ENCODE measurements around the gene ZNF25. TPM values are rescaled to one million over a fixed set of nuclear protein-coding genes. Genes with fewer than 3 reads are reported as not detected.

Gene ZNF25
- total and polyA plus RNA-seq, 2 of the 4 experiments (the other 2 are of a cell fraction) = 5.1 to 9.5 TPM

DNA sequence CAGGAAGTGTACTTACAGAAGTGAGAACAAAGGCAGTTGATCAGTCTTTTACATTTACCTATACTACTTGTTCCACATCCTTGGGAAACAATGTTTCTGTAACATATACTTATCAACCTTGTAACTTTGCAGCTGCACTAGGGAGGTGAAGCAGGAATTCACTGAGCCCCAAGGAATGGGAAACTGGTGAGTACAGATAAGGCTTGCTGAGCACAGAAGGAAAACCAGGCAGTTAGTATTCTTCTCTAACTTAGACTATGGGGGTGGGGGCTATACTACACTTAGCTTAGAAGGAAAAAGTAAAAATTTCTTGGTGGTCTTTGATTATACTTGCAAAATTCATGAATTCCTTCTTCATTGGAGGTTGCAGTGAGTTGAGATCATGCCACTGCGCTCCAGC is 27.1 kb upstream of the ZNF25 start:
- no peak overlapping the region for H4K8ac ChIP-seq (ENCODE audit: low read depth in 2 of 2, low read length in 2 of 2)
- WGBS, 2 experiments (ENCODE audit: extremely low coverage in 2 of 2, insufficient read length in 1 of 2) = no CpG with 5 or more reads among the region's 1 CpG
- ChIA-PET CTCF (interaction anchor here (0.6 kb wide), 1 partner anchor 80 kb away, joined by 6 read pairs; no protein-coding TSS in a partner anchor), POLR2A (ENCODE audit: unreplicated experiment) (no interaction called here)
- H3K23ac ChIP-seq (ENCODE audit: low read depth, low read length) = no peak overlapping the region
- TF ChIP-seq RCOR1 (IDR thresholded peaks at IDR 0.05; ENCODE audit: insufficient replicate concordance, low read length) = no peak
- no peak for TF ChIP-seq NFE2L2 (IDR thresholded peaks at IDR 0.05; ENCODE audit: low read depth, low read length)
- TF ChIP-seq, protein P1, sequence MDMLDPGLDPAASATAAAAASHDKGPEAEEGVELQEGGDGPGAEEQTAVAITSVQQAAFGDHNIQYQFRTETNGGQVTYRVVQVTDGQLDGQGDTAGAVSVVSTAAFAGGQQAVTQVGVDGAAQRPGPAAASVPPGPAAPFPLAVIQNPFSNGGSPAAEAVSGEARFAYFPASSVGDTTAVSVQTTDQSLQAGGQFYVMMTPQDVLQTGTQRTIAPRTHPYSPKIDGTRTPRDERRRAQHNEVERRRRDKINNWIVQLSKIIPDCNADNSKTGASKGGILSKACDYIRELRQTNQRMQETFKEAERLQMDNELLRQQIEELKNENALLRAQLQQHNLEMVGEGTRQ (IDR thresholded peaks at IDR 0.05; ENCODE audit: low read depth, low read length) = no peak
- no peak for TF ChIP-seq RFX5 (IDR thresholded peaks at IDR 0.05; ENCODE audit: low read depth, low read length)
- no peak for TF ChIP-seq FOS (IDR thresholded peaks at IDR 0.05; ENCODE audit: low read depth, low read length)
- H3K9me1 ChIP-seq (ENCODE audit: insufficient read depth, low read length) = no peaks in the 10 kb centered on the region
- no peak overlapping the region for H3K4ac ChIP-seq (ENCODE audit: low read depth, low read length)
- H3K14ac ChIP-seq (replicated peaks; ENCODE audit: low read depth, low read length) = no peak overlapping the region
- no peaks in the 10 kb centered on the region for H3K36me3 ChIP-seq (ENCODE audit: control insufficient read depth, insufficient read depth, low read length)
- H2BK5ac ChIP-seq (ENCODE audit: low read depth, low read length, poor library complexity, severe bottlenecking) = no peak overlapping the region
- intact Hi-C loops (cut with micrococcal nuclease) (no loop called here), in situ Hi-C loops (cut with MboI; ENCODE audit: low sequenced_read_pairs) (no loop called here), dilution Hi-C loops (cut with HindIII; ENCODE audit: low sequenced_read_pairs, unreplicated experiment) (no loop called here)
- no TSS peak for BruUV-seq (replicated peaks)
- no peak overlapping the region for H3K9ac ChIP-seq (ENCODE audit: low read depth, low read length)
- H3K4me1 ChIP-seq (ENCODE audit: control insufficient read depth, insufficient read depth, low read length) = no peaks in the 10 kb centered on the region
- no peak overlapping the region for H2AK5ac ChIP-seq (ENCODE audit: low read depth, low read length)
- no peaks in the 10 kb centered on the region for H3K9me3 ChIP-seq (ENCODE audit: control insufficient read depth, insufficient read depth, low read length)
- no peak overlapping the region for H2AK9ac ChIP-seq (replicated peaks; ENCODE audit: low read depth, low read length, poor library complexity)
- no peak overlapping the region; the same call in 1 of the 2 replicates for H3K56ac ChIP-seq (ENCODE audit: extremely low read depth, insufficient read depth, low read length)
- no peaks in the 10 kb centered on the region for H3K27me3 ChIP-seq (ENCODE audit: control insufficient read depth, insufficient read depth, low read length)
- no peak overlapping the region for H3K4me2 ChIP-seq (ENCODE audit: low read depth, low read length)
- no peak for ATAC-seq (ENCODE audit: low read depth)
- H2BK120ac ChIP-seq (ENCODE audit: low read depth, low read length) = no peak overlapping the region
- H3K4me3 ChIP-seq (ENCODE audit: insufficient read depth, low read depth, low read length) = no peak overlapping the region
- no peaks in the 10 kb centered on the region for H4K20me1 ChIP-seq (ENCODE audit: insufficient read depth, low read length)
- DNase-seq = no peak
- no peak overlapping the region for H2BK20ac ChIP-seq (ENCODE audit: low read depth, low read length)
- H2BK15ac ChIP-seq (ENCODE audit: low read depth, low read length) = no peak overlapping the region
- no peak overlapping the region for H3K27ac ChIP-seq (ENCODE audit: insufficient read depth, low read length)
- H2AFZ ChIP-seq (replicated peaks; ENCODE audit: low read length, poor library complexity) = no peak overlapping the region
- H4K91ac ChIP-seq (ENCODE audit: insufficient read depth, low read depth, low read length) = no peak overlapping the region
- H4K5ac ChIP-seq (ENCODE audit: low read depth, low read length) = no peak overlapping the region
- no peaks in the 10 kb centered on the region for H3K79me1 ChIP-seq (ENCODE audit: low read depth in 1 of 2, low read length in 2 of 2)
- no peak overlapping the region for H3K18ac ChIP-seq (ENCODE audit: low read depth, low read length)
